Measurements from ENCODE around the gene ABCC8.

GRCh38 chr11:17406818-17407149 lies 69.9 kb downstream of the ABCC8 start:
- TF ChIP-seq CTCF (IDR thresholded peaks at IDR 0.05) (no peak), TP53 (CRISPR knock-in tag; IDR thresholded peaks at IDR 0.05) (no peak), CBFB (CRISPR knock-in tag; IDR thresholded peaks at IDR 0.05; ENCODE audit: low read depth) (no peak), ZNF232 (CRISPR knock-in tag; IDR thresholded peaks at IDR 0.05) (no peak), SP1 (CRISPR knock-in tag; conservative IDR thresholded peaks at IDR 0.05) (no peak), E2F1 (CRISPR knock-in tag; IDR thresholded peaks at IDR 0.05) (no peak), USF1 (CRISPR knock-in tag; IDR thresholded peaks at IDR 0.05) (no peak), ATF3 (CRISPR knock-in tag; conservative IDR thresholded peaks at IDR 0.05) (no peak), NFYB (CRISPR knock-in tag; conservative IDR thresholded peaks at IDR 0.05; ENCODE audit: low read depth) (no peak)

All from WTC11 (cell line).